Esophagus squamous epithelium (tissue), 5 donors: ENCODE measurements around the gene BEND5. TPM values are rescaled to one million over a fixed set of nuclear protein-coding genes. Genes with fewer than 3 reads are reported as not detected.

Source experiments
- DNase-seq: peaks from one replicate; lab custom pipeline; 2025; lab: John Stamatoyannopoulos, UW
- H3K27ac ChIP-seq, 4 donors: fragments of 200-600 bp; sonication (generic); one replicate each; pipeline ENCODE4 v1.5.1; 2016 to 2019; ENCODE audit warnings: mild to moderate bottlenecking in 1 of 4
- H3K27me3 ChIP-seq, 4 donors: fragments of 200-600 bp; sonication (generic); 1 replicate in 3 of 4; 2 replicates in 1 of 4; pipeline versions ENCODE4 v1.5.1 to v1.6.0; 2017 to 2021; ENCODE audit warnings: antibody characterized with exemption in 1 of 4
- H3K36me3 ChIP-seq, 3 donors: fragments of 200-600 bp; sonication (generic); one replicate each; pipeline ENCODE4 v1.5.1; 2016 to 2019
- H3K4me1 ChIP-seq, 3 donors: fragments of 200-600 bp; sonication (generic); one replicate each; pipeline ENCODE4 v1.5.1; 2017 to 2019
- H3K4me3 ChIP-seq, 4 donors: fragments of 200-600 bp; sonication (generic); 1 replicate in 3 of 4; 2 replicates in 1 of 4; pipeline ENCODE4 v1.5.1; 2016 to 2019; ENCODE audit warnings: mild to moderate bottlenecking in 2 of 4, moderate library complexity in 1 of 4
- H3K9me3 ChIP-seq, 3 donors: fragments of 200-600 bp; sonication (generic); one replicate each; pipeline ENCODE4 v1.5.1; 2016 to 2019
- POLR2A ChIP-seq, 4 donors: fragments of 450-650 bp; IDR thresholded peaks; one replicate each; pipeline ENCODE4 v1.6.1; 2017; ENCODE audit warnings: antibody characterized with exemption in 4 of 4, mild to moderate bottlenecking in 4 of 4, moderate library complexity in 3 of 4
- WGBS, 2 donors: methylation state at CpG; one replicate each; pipeline ENCODE4 v1.1.5; 2018; 5-methylcytosine and 5-hydroxymethylcytosine counted together
- intact Hi-C: fragments of 100-400 bp; cut with DNase I; formaldehyde crosslinking; loops from one replicate; pipeline ENCODE4 v1.15.0; 2022
- total RNA-seq, 4 donors: library from RNA; depleted of rRNA; stranded (reverse); fragments of >200 nt; gene quantifications; one replicate each; pipeline ENCODE4 v1.1.0, GENCODE V29; 2016
- TF ChIP-seq, protein P1 (sequence below), 6 experiments: fragments of 450-650 bp in 4 of 6; fragments of 200-600 bp in 2 of 6; sonication (generic) in 2 of 6; IDR thresholded peaks; one replicate each; pipeline ENCODE4 v1.5.1; 2016 to 2019; ENCODE audit warnings: antibody characterized with exemption in 6 of 6, mild to moderate bottlenecking in 4 of 6, moderate library complexity in 4 of 6
- donor health status: DM: yes; HTN: yes; CAD: no.

BEND5 gene
- total RNA-seq, 4 donors from 2014 or later: 1.8 to 2.3 TPM; not detected in 2

DNA sequence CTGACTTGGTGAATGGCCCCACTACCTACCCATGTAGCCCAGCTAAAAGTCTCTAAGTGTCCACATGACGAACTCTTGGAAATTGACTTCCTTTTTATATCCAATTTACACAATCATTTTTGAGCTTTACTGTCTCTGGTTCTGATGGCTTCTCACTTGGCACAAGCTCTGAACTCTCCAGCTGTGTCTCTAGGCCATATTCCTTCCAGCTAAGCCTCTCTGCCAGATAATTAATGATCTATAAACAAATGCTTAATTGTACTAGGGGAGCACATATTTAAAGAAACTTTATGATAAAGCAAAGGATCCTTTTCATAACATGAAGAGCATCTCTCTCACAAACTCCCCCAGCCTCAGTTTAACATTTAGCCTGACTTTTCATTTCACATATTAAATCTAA lies 16.3 kb upstream of the BEND5 start:
- DNase-seq: no peak

DNA sequence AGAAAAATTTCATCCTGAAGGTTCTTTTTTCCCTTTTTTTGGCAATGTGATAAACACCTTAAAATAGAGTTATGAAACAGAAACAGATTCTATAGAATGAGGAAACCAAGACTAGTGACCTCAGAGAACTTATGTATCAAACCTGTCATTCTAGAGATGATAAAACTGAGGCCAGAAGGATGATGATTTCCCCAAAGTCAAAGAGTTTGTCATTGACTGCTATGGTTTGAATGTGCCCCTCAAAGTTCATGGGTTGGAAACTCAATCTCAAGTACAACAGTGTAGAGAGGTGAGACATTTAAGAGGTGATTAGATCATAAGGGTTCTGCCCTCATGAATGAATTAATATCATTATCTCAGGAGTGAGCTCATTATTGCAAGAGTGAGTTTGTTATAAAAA lies 13.7 kb upstream of the BEND5 start:
- TF ChIP-seq POLR2A (IDR thresholded peaks at IDR 0.05): no peak
- TF ChIP-seq, protein P1, sequence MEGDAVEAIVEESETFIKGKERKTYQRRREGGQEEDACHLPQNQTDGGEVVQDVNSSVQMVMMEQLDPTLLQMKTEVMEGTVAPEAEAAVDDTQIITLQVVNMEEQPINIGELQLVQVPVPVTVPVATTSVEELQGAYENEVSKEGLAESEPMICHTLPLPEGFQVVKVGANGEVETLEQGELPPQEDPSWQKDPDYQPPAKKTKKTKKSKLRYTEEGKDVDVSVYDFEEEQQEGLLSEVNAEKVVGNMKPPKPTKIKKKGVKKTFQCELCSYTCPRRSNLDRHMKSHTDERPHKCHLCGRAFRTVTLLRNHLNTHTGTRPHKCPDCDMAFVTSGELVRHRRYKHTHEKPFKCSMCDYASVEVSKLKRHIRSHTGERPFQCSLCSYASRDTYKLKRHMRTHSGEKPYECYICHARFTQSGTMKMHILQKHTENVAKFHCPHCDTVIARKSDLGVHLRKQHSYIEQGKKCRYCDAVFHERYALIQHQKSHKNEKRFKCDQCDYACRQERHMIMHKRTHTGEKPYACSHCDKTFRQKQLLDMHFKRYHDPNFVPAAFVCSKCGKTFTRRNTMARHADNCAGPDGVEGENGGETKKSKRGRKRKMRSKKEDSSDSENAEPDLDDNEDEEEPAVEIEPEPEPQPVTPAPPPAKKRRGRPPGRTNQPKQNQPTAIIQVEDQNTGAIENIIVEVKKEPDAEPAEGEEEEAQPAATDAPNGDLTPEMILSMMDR (IDR thresholded peaks at IDR 0.05): no peak
- Histone ChIP-seq H3K27me3 (no peaks in the 10 kb centered on the region), H3K4me3 (no peak overlapping the region), H3K9me3 (no peaks in the 10 kb centered on the region), H3K27ac (no peak overlapping the region), H3K36me3 (no peaks in the 10 kb centered on the region), H3K4me1 (peaks cover 0 to 12% (median 0%) of the 10 kb centered on the region in 3 donors)
- no peak for DNase-seq
- intact Hi-C loops: no loop called here

More for the DNA sequence above, 16.3 kb upstream of the BEND5 start:
- 33 to 50% methylated on average over 1 of the region's 1 CpG for WGBS, 2 donors
- Histone ChIP-seq H3K4me1 (peaks cover 0 to 12% (median 0%) of the 10 kb centered on the region in 3 donors), H3K9me3 (no peaks in the 10 kb centered on the region), H3K27ac (no peak overlapping the region), H3K36me3 (no peaks in the 10 kb centered on the region), H3K4me3 (no peak overlapping the region), H3K27me3 (no peaks in the 10 kb centered on the region)
- intact Hi-C loops: no loop called here
- no peak for TF ChIP-seq POLR2A (IDR thresholded peaks at IDR 0.05)
- TF ChIP-seq, protein P1 (IDR thresholded peaks at IDR 0.05): no peak

DNA sequence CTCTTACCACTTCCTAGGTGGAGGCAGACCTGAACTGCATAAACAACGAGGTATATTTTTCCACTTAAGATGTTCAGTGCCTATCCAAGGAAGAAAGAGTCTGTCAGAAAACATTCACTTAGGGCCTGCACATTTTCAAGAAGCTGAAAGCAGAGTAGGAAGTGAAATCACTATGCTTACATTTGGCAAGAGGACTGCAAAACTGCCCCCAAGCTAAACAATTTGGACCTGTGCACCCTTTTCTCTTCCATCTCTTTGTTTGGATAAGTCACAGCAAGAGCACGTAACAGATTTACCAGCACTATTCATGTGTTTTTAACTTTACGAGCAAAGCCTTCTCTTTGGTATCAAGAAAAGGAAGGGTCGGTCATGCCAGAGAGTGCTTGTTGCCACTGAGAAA lies 13.2 kb upstream of the BEND5 start:
- DNase-seq: no peak
- Histone ChIP-seq H3K4me3 (no peak overlapping the region), H3K4me1 (peaks cover 0 to 12% (median 0%) of the 10 kb centered on the region in 3 donors), H3K36me3 (no peaks in the 10 kb centered on the region), H3K9me3 (no peaks in the 10 kb centered on the region), H3K27me3 (no peaks in the 10 kb centered on the region), H3K27ac (no peak overlapping the region)
- TF ChIP-seq, protein P1 (IDR thresholded peaks at IDR 0.05): no peak
- TF ChIP-seq POLR2A (IDR thresholded peaks at IDR 0.05): no peak
- intact Hi-C loops: no loop called here
- WGBS, 2 donors: 27 to 32% methylated on average over 4 of the region's 4 CpGs

DNA sequence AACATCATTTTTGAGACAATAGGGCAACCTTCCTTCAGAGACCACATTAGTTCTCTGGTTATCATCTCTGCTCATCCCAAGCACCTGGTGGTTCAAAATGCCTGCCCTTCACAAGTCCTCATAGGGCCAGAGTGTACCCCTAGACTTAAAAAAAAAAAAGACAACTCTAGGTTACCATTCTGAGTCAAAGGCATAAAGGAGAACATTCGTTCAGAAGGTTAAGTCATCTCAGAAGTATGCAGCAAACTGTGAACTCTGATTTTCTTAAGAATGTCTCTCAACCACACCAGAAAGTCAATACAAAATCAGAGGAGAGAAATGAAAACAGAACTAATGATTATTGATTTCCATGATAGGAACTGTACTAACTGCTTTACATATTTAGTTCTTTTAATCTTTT lies 9.2 kb upstream of the BEND5 start:
- Histone ChIP-seq H3K9me3 (no peaks in the 10 kb centered on the region), H3K27ac (no peak overlapping the region), H3K4me3 (no peak overlapping the region), H3K27me3 (peaks cover 0 to 6% (median 0%) of the 10 kb centered on the region in 4 donors), H3K36me3 (no peaks in the 10 kb centered on the region), H3K4me1 (peaks cover 0 to 12% (median 0%) of the 10 kb centered on the region in 3 donors)
- intact Hi-C loops: no loop called here
- no peak for DNase-seq
- TF ChIP-seq POLR2A (IDR thresholded peaks at IDR 0.05): no peak
- TF ChIP-seq, protein P1 (IDR thresholded peaks at IDR 0.05): no peak
- 73 to 83% methylated on average over 1 of the region's 1 CpG for WGBS, 2 donors

DNA sequence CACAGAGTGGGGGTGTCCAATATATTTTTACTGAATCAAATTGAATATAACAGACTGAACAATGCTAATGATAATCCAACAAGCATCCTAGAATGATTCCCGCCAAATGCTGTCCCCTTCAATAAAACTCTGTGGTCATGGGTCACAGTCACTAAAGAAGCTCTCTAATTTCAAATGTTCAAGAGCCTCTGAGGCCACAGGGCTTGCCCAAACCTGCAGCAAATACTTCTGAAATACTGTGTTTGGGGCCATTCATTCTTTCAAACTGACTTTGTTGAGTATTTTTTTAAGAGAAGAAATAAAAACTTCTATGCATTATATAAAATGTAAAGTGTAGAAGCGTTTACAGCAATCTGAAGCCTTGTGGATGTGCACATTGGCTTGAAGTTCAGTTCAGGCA lies 7.6 kb upstream of the BEND5 start:
- peaks cover 0 to 6% (median 0%) of the 10 kb centered on the region in 4 donors for H3K27me3 ChIP-seq
- TF ChIP-seq, protein P1 (IDR thresholded peaks at IDR 0.05): no peak
- no peak for TF ChIP-seq POLR2A (IDR thresholded peaks at IDR 0.05)
- intact Hi-C loops: no loop called here
- no peak for DNase-seq
- no peaks in the 10 kb centered on the region for H3K36me3 ChIP-seq
- H3K9me3 ChIP-seq: no peaks in the 10 kb centered on the region
- no peak overlapping the region for H3K4me3 ChIP-seq
- no peak overlapping the region for H3K27ac ChIP-seq
- H3K4me1 ChIP-seq: no peaks in the 10 kb centered on the region
- WGBS, 2 donors: 35 to 65% methylated on average over 2 of the region's 2 CpGs
